B cell (primary cell): ENCODE data around the gene RPP40. TPM values are rescaled to one million over a fixed set of nuclear protein-coding genes. Genes with fewer than 3 reads are reported as not detected.

Source experiments
- ATAC-seq: fragments of 200-7000 bp; cut with Tn5 transposase; one replicate; pipeline ENCODE4 v1.10.0; 2021; ENCODE audit warnings: low read depth, mild to moderate bottlenecking, moderate number of reproducible peaks, moderate library complexity
- CTCF ChIA-PET: fragments of 350-600 bp; sonication (Branson Sonifier 250); formaldehyde crosslinking; loops from one replicate; lab custom pipeline; 2021; ENCODE audit warnings: antibody characterized with exemption, inconsistent platforms; lab: Charles Lee
- POLR2A ChIA-PET: fragments of 350-600 bp; sonication (Branson Sonifier 250); formaldehyde crosslinking; loops from one replicate; lab custom pipeline; 2021; ENCODE audit warnings: antibody characterized with exemption; lab: Charles Lee
- DNase-seq: peaks from one replicate; pipeline ENCODE4 v3.0.0; 2013
- H2AFZ ChIP-seq: 2 replicates; pipeline ENCODE4 v1.6.1; 2012; ENCODE audit warnings: mild to moderate bottlenecking, low read depth, low read length; ENCODE audit not compliant: insufficient read depth, poor library complexity, severe bottlenecking
- H3K27ac ChIP-seq, 2 donors: 1 replicate in 1 of 2; 2 replicates in 1 of 2; pipeline ENCODE4 v1.5.1; 2012 to 2013; ENCODE audit warnings: low read length in 2 of 2, mild to moderate bottlenecking in 2 of 2, moderate library complexity in 1 of 2
- H3K27me3 ChIP-seq, 4 experiments: fragments of 200-600 bp in 1 of 4; sonication (generic) in 1 of 4; replicated peaks in 1 of 4; 1 replicate in 2 of 4; 2 replicates in 2 of 4; pipeline versions ENCODE4 v1.6.1 to v1.7.0; 2013 to 2016; ENCODE audit warnings: low read length in 3 of 4, mild to moderate bottlenecking in 2 of 4, mixed read lengths in 1 of 4, moderate library complexity in 1 of 4; ENCODE audit not compliant: insufficient read depth in 4 of 4, control insufficient read depth in 3 of 4; ENCODE audit errors: control extremely low read depth in 1 of 4
- H3K36me3 ChIP-seq, 2 experiments: replicated peaks in 1 of 2; 1 replicate in 1 of 2; 2 replicates in 1 of 2; pipeline versions ENCODE4 v1.6.1 to v1.7.1; 2013; ENCODE audit warnings: low read length in 1 of 2; ENCODE audit not compliant: insufficient read depth in 2 of 2, control insufficient read depth in 1 of 2; ENCODE audit errors: control extremely low read depth in 1 of 2, extremely low read depth in 1 of 2
- H3K4me1 ChIP-seq, 2 donors: fragments of 200-600 bp in 1 of 2; sonication (generic) in 1 of 2; 1 replicate in 1 of 2; 2 replicates in 1 of 2; pipeline versions ENCODE4 v1.5.1 to v1.6.1; 2013 to 2017; ENCODE audit warnings: low read length in 2 of 2; ENCODE audit not compliant: control insufficient read depth in 2 of 2, insufficient read depth in 2 of 2
- H3K4me2 ChIP-seq: replicated peaks from 2 replicates; pipeline ENCODE3; 2012; ENCODE audit warnings: mild to moderate bottlenecking, low read depth, low read length; ENCODE audit not compliant: poor library complexity, severe bottlenecking
- H3K4me3 ChIP-seq, 5 experiments: fragments of 200-600 bp in 1 of 5; sonication (generic) in 1 of 5; 1 replicate in 3 of 5; 2 replicates in 2 of 5; pipeline versions ENCODE4 v1.5.1 to v1.7.0; 2011 to 2016; ENCODE audit warnings: low read length in 4 of 5, mild to moderate bottlenecking in 4 of 5, low read depth in 2 of 5, control low read depth in 1 of 5, moderate library complexity in 1 of 5; ENCODE audit not compliant: insufficient read depth in 1 of 5; ENCODE audit errors: control extremely low read depth in 1 of 5, extremely low read depth in 1 of 5
- H3K79me2 ChIP-seq: fragments of 200-600 bp; sonication (generic); one replicate; pipeline ENCODE4 v1.6.0; 2016; ENCODE audit warnings: low read length; ENCODE audit not compliant: control insufficient read depth, insufficient read depth
- H3K9ac ChIP-seq: fragments of 200-600 bp; sonication (generic); 2 replicates; pipeline ENCODE4 v1.6.1; 2017; ENCODE audit warnings: mild to moderate bottlenecking, low read length, moderate library complexity
- H3K9me3 ChIP-seq, 3 donors: one replicate each; pipeline versions ENCODE4 v1.6.1 to v1.7.1; 2013; ENCODE audit warnings: low read length in 2 of 3; ENCODE audit not compliant: control insufficient read depth in 2 of 3, insufficient read depth in 1 of 3; ENCODE audit errors: control extremely low read depth in 1 of 3
- H4K20me1 ChIP-seq: 2 replicates; pipeline ENCODE4 v1.6.0; 2012; ENCODE audit warnings: mild to moderate bottlenecking, low read length; ENCODE audit not compliant: insufficient read depth, control insufficient read depth, poor library complexity, severe bottlenecking
- H3K27ac Mint-ChIP-seq: one replicate; pipeline ENCODE4 v1.8.0; 2021; ENCODE audit warnings: mixed read lengths
- H3K27me3 Mint-ChIP-seq: one replicate; pipeline ENCODE4 v1.8.0; 2021; ENCODE audit warnings: mixed read lengths
- H3K4me1 Mint-ChIP-seq: one replicate; pipeline ENCODE4 v1.8.0; 2021; ENCODE audit warnings: mixed read lengths
- H3K4me3 Mint-ChIP-seq: one replicate; pipeline ENCODE4 v1.8.0; 2021; ENCODE audit warnings: mixed read lengths
- H3K9me3 Mint-ChIP-seq: one replicate; pipeline ENCODE4 v1.8.0; 2022; ENCODE audit warnings: mixed read lengths; ENCODE audit not compliant: insufficient read depth
- EZH2 ChIP-seq: IDR thresholded peaks from 2 replicates; pipeline ENCODE4 v1.6.1; 2012; ENCODE audit warnings: borderline replicate concordance, low read depth, mild to moderate bottlenecking, moderate library complexity, low read length; ENCODE audit not compliant: insufficient read depth, poor library complexity, severe bottlenecking
- WGBS: methylation state at CpG from one replicate; pipeline ENCODE4 v1.1.5; 2013; ENCODE audit warnings: missing lambda C conversion rate; ENCODE audit not compliant: insufficient coverage; 5-methylcytosine and 5-hydroxymethylcytosine counted together
- intact Hi-C: fragments of 100-400 bp; cut with micrococcal nuclease; formaldehyde crosslinking; loops from one replicate; pipeline ENCODE4 v1.10.0; 2022
- polyA plus RNA-seq: library from polyadenylated mRNA; depleted of rRNA; stranded (reverse); fragments of >200 nt; gene quantifications from 2 replicates; pipeline ENCODE4 v1.2.3, GENCODE V29; 2012
- total RNA-seq, 2 donors: library from RNA; stranded (reverse); fragments of 120-200 nt in 1 of 2; gene quantifications; 1 replicate in 1 of 2; 2 replicates in 1 of 2; pipeline versions ENCODE4 v1.2.3 to v1.2.4, GENCODE V29; 2013 to 2022
- TF ChIP-seq, protein P1 (sequence below): fragments of 200-600 bp; IDR thresholded peaks from one replicate; pipeline ENCODE4 v1.8.0; 2022; ENCODE audit warnings: antibody characterized with exemption, mild to moderate bottlenecking

RPP40 gene
- total and polyA plus RNA-seq, 2 donors (not counting 1 experiment from before 2014, with no cell fraction given): 2.7 to 3.8 TPM

- POLR2A ChIA-PET: no interaction called here
- 69% methylated on average over 4 of the region's 4 CpGs for WGBS
These were observed 16.4 kb downstream of the RPP40 start for GRCh38 chr6:4987432-4987831.

DNA sequence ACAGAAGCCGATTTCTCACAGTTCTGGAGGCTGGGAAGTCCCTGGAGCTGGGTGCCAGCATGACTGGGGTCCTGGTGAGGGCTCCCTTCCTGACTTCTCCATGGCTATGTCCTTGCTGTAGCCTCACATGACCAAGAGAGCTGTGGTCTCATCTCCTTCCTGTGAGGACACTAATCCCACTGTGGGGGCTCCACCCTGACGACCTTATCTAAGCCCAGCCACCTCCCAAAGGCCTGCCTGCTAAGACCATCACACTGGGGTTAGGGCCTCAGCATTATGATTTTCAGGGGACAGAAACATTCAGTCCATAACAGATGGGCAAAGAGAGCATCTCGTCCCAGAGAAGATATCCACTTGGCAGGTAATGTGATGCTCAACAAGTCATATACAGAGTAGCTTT lies 16.8 kb downstream of the RPP40 start:
- Histone ChIP-seq H3K27me3 (no peaks in the 10 kb centered on the region), H3K4me3 (no peak overlapping the region), H3K9me3 (peaks cover 0 to 5% (median 0%) of the 10 kb centered on the region in 3 donors), H3K4me1 (no peaks in the 10 kb centered on the region), H3K79me2 (no peaks in the 10 kb centered on the region), H3K27ac (no peak overlapping the region), H2AFZ (no peak overlapping the region), H3K9ac (no peak overlapping the region), H3K4me2 (no peak overlapping the region), H3K36me3 (no peaks in the 10 kb centered on the region), H4K20me1 (no peaks in the 10 kb centered on the region)
- ChIA-PET CTCF (no interaction called here), POLR2A (no interaction called here)
- Mint-ChIP-seq H3K27me3 (no peaks in the 10 kb centered on the region), H3K27ac (no peak overlapping the region), H3K4me1 (no peaks in the 10 kb centered on the region), H3K4me3 (no peak overlapping the region), H3K9me3 (no peaks in the 10 kb centered on the region)
- 85% methylated on average over 3 of the region's 3 CpGs for WGBS
- intact Hi-C loops: no loop called here
- TF ChIP-seq, protein P1, sequence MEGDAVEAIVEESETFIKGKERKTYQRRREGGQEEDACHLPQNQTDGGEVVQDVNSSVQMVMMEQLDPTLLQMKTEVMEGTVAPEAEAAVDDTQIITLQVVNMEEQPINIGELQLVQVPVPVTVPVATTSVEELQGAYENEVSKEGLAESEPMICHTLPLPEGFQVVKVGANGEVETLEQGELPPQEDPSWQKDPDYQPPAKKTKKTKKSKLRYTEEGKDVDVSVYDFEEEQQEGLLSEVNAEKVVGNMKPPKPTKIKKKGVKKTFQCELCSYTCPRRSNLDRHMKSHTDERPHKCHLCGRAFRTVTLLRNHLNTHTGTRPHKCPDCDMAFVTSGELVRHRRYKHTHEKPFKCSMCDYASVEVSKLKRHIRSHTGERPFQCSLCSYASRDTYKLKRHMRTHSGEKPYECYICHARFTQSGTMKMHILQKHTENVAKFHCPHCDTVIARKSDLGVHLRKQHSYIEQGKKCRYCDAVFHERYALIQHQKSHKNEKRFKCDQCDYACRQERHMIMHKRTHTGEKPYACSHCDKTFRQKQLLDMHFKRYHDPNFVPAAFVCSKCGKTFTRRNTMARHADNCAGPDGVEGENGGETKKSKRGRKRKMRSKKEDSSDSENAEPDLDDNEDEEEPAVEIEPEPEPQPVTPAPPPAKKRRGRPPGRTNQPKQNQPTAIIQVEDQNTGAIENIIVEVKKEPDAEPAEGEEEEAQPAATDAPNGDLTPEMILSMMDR: no peak
- no peak for TF ChIP-seq EZH2
- DNase-seq: no peak
- ATAC-seq: no peak

More at GRCh38 chr6:4987432-4987831, 16.4 kb downstream of the RPP40 start:
- Histone ChIP-seq H3K4me2 (no peak overlapping the region), H3K27ac (no peak overlapping the region), H4K20me1 (no peaks in the 10 kb centered on the region), H3K36me3 (no peaks in the 10 kb centered on the region), H3K27me3 (no peaks in the 10 kb centered on the region), H3K9me3 (peaks cover 0 to 5% (median 0%) of the 10 kb centered on the region in 3 donors), H3K9ac (no peak overlapping the region), H2AFZ (no peak overlapping the region), H3K4me3 (no peak overlapping the region), H3K4me1 (no peaks in the 10 kb centered on the region), H3K79me2 (no peaks in the 10 kb centered on the region)
- ATAC-seq (no peak), DNase-seq (no peak)
- CTCF ChIA-PET: no interaction called here
- H3K4me1 Mint-ChIP-seq: no peaks in the 10 kb centered on the region
- intact Hi-C loops: no loop called here
- TF ChIP-seq, protein P1: no peak
- TF ChIP-seq EZH2: no peak
- no peaks in the 10 kb centered on the region for H3K9me3 Mint-ChIP-seq
- no peaks in the 10 kb centered on the region for H3K27me3 Mint-ChIP-seq
- H3K4me3 Mint-ChIP-seq: no peak overlapping the region
- H3K27ac Mint-ChIP-seq: no peak overlapping the region
